ENCODE results near the gene SYCP2. TPM values are rescaled to one million over a fixed set of nuclear protein-coding genes. Genes with fewer than 3 reads are reported as not detected.

Gene SYCP2
- total and polyA plus RNA-seq, 7 donors: 0.50 to 7.8 (median 1.6) TPM

DNA sequence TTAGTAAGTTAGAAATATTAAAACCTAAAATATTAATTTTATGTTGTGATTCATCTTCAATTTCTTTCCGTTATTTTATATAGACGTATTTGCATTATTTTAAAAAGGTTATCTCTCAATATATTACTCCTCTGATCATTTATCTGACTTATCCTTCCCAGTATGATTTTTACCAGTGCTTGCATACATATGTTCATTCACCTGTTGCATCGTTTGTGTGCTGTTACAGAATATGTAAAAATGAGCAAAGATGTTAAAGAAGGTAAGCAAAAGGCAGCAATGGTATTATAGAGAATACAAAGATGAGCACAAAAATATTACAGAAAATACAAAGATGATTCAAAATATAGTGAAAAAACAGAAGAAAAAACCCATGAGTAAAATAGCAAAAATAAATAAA lies 48.9 kb downstream of the SYCP2 start:
- H3K36me3 ChIP-seq: no peaks in the 10 kb centered on the region
- no peak for DNase-seq
- no peaks in the 10 kb centered on the region for H3K27me3 ChIP-seq
- H3K27ac ChIP-seq: no peak overlapping the region
- H3K9me3 ChIP-seq: no peaks in the 10 kb centered on the region
- TF ChIP-seq EP300 (IDR thresholded peaks at IDR 0.05): no peak
- TF ChIP-seq POLR2AphosphoS5 (IDR thresholded peaks at IDR 0.05): no peak
- TF ChIP-seq, protein P1, sequence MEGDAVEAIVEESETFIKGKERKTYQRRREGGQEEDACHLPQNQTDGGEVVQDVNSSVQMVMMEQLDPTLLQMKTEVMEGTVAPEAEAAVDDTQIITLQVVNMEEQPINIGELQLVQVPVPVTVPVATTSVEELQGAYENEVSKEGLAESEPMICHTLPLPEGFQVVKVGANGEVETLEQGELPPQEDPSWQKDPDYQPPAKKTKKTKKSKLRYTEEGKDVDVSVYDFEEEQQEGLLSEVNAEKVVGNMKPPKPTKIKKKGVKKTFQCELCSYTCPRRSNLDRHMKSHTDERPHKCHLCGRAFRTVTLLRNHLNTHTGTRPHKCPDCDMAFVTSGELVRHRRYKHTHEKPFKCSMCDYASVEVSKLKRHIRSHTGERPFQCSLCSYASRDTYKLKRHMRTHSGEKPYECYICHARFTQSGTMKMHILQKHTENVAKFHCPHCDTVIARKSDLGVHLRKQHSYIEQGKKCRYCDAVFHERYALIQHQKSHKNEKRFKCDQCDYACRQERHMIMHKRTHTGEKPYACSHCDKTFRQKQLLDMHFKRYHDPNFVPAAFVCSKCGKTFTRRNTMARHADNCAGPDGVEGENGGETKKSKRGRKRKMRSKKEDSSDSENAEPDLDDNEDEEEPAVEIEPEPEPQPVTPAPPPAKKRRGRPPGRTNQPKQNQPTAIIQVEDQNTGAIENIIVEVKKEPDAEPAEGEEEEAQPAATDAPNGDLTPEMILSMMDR (IDR thresholded peaks at IDR 0.05): no peak
- no peak for TF ChIP-seq POLR2A (IDR thresholded peaks at IDR 0.05)
- WGBS, 2 donors: 85 to 87% methylated on average over 3 of the region's 3 CpGs
- no peaks in the 10 kb centered on the region for H3K4me1 ChIP-seq
- H3K4me3 ChIP-seq: no peak overlapping the region
- intact Hi-C loops (cut with DNase I): no loop called here

DNA sequence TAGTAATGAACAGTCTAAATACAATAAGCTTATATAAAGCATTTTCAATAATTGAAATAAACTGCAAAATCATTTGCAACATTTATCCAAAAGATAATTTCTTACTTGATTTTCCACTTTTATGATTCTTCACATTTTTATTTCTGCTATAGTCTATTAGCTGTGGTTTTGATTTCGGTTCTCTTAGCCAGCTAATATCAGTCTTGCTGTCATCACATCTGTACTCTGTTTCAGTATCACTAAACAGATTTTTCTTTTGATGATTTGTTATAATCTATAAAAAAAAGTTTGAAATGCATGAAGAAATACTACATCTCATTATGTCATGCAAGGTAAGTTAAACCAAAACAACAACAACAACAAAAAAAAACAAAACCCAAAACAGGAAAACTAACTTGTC lies 53.2 kb downstream of the SYCP2 start:
- intact Hi-C loops (cut with DNase I): no loop called here
- H3K36me3 ChIP-seq: no peaks in the 10 kb centered on the region
- TF ChIP-seq EP300 (IDR thresholded peaks at IDR 0.05): no peak
- TF ChIP-seq, protein P1 (IDR thresholded peaks at IDR 0.05): no peak
- TF ChIP-seq POLR2AphosphoS5 (IDR thresholded peaks at IDR 0.05): no peak
- TF ChIP-seq POLR2A (IDR thresholded peaks at IDR 0.05): no peak

DNA sequence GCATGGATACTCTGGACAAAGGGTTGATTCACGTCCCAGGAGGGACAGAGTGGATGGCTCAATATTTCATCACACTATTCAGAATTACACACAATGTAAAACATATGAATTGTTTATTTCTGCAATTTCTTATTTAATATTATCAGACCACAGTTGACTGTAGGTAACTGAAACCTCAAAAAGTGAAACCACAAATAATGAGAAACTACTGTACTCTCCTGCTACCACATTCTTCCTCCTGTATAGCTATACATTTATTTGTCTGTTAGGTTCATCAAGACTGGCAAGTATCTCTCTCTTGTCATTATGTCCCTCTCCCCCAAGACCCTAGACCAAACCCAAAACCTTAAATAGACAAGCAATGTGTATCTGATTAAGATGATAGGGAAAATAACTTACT lies 60.0 kb downstream of the SYCP2 start:
- no peak for DNase-seq
- no peak for TF ChIP-seq EP300 (IDR thresholded peaks at IDR 0.05)
- TF ChIP-seq POLR2A (IDR thresholded peaks at IDR 0.05): no peak
- TF ChIP-seq, protein P1 (IDR thresholded peaks at IDR 0.05): no peak
- no peak for TF ChIP-seq POLR2AphosphoS5 (IDR thresholded peaks at IDR 0.05)
- Histone ChIP-seq H3K4me1 (no peaks in the 10 kb centered on the region), H3K27me3 (no peaks in the 10 kb centered on the region), H3K27ac (no peak overlapping the region), H3K36me3 (no peaks in the 10 kb centered on the region), H3K9me3 (no peaks in the 10 kb centered on the region), H3K4me3 (no peak overlapping the region)
- intact Hi-C loops (cut with DNase I): no loop called here
- 88 to 89% methylated on average over 1 of the region's 1 CpG for WGBS, 2 donors

More for the DNA sequence above, 53.2 kb downstream of the SYCP2 start:
- no peak for DNase-seq
- no peaks in the 10 kb centered on the region for H3K27me3 ChIP-seq
- H3K9me3 ChIP-seq: no peaks in the 10 kb centered on the region
- WGBS, 2 donors: 91 to 97% methylated on average over 1 of the region's 1 CpG
- no peak overlapping the region for H3K4me3 ChIP-seq
- no peak overlapping the region for H3K27ac ChIP-seq
- H3K4me1 ChIP-seq: no peaks in the 10 kb centered on the region

DNA sequence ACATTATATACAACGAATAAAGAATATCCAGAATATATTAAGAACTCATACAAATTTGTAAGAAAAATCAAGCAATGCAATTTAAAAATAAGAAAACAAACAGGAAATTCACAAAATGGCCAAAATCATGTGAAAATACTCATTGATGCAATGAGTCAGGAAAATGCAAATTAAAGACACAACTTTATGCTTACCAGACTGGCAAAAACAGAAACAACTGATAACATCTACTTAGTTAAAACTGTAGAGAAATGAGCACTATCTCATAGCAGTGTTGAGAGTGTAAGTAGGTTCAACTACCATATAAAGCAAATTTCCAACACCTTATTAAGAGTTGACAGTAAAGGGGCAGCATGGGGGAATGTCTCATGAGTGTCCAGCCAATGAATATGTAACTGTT lies 62.3 kb downstream of the SYCP2 start:
- intact Hi-C loops (cut with DNase I): no loop called here
- H3K9me3 ChIP-seq: no peaks in the 10 kb centered on the region
- 84 to 86% methylated on average over 1 of the region's 1 CpG for WGBS, 2 donors

More for the DNA sequence above, 62.3 kb downstream of the SYCP2 start:
- H3K27ac ChIP-seq: no peak overlapping the region
- TF ChIP-seq, protein P1 (IDR thresholded peaks at IDR 0.05): no peak
- TF ChIP-seq POLR2AphosphoS5 (IDR thresholded peaks at IDR 0.05): no peak
- no peak for TF ChIP-seq EP300 (IDR thresholded peaks at IDR 0.05)
- TF ChIP-seq POLR2A (IDR thresholded peaks at IDR 0.05): no peak
- H3K4me3 ChIP-seq: no peak overlapping the region
- H3K27me3 ChIP-seq: no peaks in the 10 kb centered on the region
- DNase-seq: no peak
- no peaks in the 10 kb centered on the region for H3K36me3 ChIP-seq
- H3K4me1 ChIP-seq: no peaks in the 10 kb centered on the region

Measured in sigmoid colon (tissue), 7 donors.